HG03354 (cell line): ENCODE data around the gene MPPE1.
"Not testable (repeated sequence)": the region's sequence is repeated elsewhere in the genome, so short reads cannot be mapped to it uniquely, and the experiment has no call there.

Experiments used
- ATAC-seq: cut with Tn5 transposase; IDR thresholded peaks from one replicate; pipeline ENCODE4 v1.9.1; 2021; ENCODE audit warnings: mild to moderate bottlenecking; ENCODE audit not compliant: unreplicated experiment, poor library complexity, severe bottlenecking

The MPPE1 gene

GRCh38 chr18:11860594-11861450, 47.3 kb downstream of the MPPE1 start:
- no peak for ATAC-seq

- no peak for ATAC-seq
Observed at GRCh38 chr18:11859903-11860407, 48.2 kb downstream of the MPPE1 start.

GRCh38 chr18:11859282-11859830, 48.8 kb downstream of the MPPE1 start:
- no peak for ATAC-seq

GRCh38 chr18:11857177-11857887, 50.8 kb downstream of the MPPE1 start:
- no peak for ATAC-seq

- not testable (repeated sequence) for ATAC-seq
Observed at GRCh38 chr18:11854554-11854953, 53.6 kb downstream of the MPPE1 start.

GRCh38 chr18:11851806-11852337, 56.2 kb downstream of the MPPE1 start:
- ATAC-seq = peak; percentile 27

GRCh38 chr18:11851146-11851805, 56.8 kb downstream of the MPPE1 start, which contains the start of gene CHMP1B:
CHMP1B (plus strand) TSS chr18:11851413; CDS start chr18:11851512, 99 bp downstream.
- ATAC-seq = peak; percentile 92

- peak; percentile 43 for ATAC-seq
Observed at GRCh38 chr18:11850821-11851145, 57.3 kb downstream of the MPPE1 start.

- ATAC-seq = no peak
Observed at GRCh38 chr18:11849841-11850634, 58.1 kb downstream of the MPPE1 start.

- ATAC-seq = no peak
Observed at GRCh38 chr18:11849279-11849678, 58.8 kb downstream of the MPPE1 start.

GRCh38 chr18:11847811-11848210, 60.3 kb downstream of the MPPE1 start:
- ATAC-seq = no peak

GRCh38 chr18:11845654-11846053, 62.5 kb downstream of the MPPE1 start:
- ATAC-seq = no peak

- no peak for ATAC-seq
Observed at GRCh38 chr18:11844436-11844835, 63.7 kb downstream of the MPPE1 start.

GRCh38 chr18:11842562-11842961, 65.6 kb downstream of the MPPE1 start:
- no peak for ATAC-seq

- ATAC-seq = no peak
Observed at GRCh38 chr18:11840493-11840892, 67.6 kb downstream of the MPPE1 start.

- ATAC-seq = no peak
Observed at GRCh38 chr18:11839556-11839955, 68.6 kb downstream of the MPPE1 start.

- ATAC-seq = no peak
Observed at GRCh38 chr18:11834772-11835171, 73.3 kb downstream of the MPPE1 start.
